ENCODE data around the gene GOPC. TPM values are rescaled to one million over a fixed set of nuclear protein-coding genes. Genes with fewer than 3 reads are reported as not detected.

GOPC gene
- total RNA-seq, 2 donors from 2014 or later = 20.8 to 24.7 TPM

DNA sequence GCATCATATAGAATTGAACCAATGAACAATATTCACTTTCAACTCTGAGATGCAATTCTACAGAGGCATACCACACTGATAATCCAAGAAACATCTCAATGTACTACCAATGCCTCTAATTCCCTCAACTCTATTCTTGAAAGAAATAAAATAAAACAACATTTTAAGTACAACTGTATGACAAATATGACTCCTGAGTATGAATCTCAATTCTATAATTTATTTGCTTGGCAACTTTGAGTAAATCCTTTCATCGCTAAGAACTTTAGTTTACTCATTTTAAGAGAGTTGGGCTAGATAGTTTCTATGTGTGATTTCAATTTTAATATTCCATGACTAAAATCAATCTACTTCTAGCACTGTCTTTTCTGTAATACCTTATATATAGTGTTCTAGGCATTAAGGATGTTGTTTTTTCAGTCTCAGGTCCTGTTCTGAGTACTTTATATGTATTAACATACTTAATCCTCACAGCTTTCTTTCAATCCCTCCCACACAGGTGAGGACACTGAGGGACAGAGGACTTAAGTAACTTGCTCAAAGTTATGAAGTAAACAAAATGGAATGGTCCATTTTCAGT is 33.4 kb downstream of the GOPC start:
- TF ChIP-seq, protein P1, sequence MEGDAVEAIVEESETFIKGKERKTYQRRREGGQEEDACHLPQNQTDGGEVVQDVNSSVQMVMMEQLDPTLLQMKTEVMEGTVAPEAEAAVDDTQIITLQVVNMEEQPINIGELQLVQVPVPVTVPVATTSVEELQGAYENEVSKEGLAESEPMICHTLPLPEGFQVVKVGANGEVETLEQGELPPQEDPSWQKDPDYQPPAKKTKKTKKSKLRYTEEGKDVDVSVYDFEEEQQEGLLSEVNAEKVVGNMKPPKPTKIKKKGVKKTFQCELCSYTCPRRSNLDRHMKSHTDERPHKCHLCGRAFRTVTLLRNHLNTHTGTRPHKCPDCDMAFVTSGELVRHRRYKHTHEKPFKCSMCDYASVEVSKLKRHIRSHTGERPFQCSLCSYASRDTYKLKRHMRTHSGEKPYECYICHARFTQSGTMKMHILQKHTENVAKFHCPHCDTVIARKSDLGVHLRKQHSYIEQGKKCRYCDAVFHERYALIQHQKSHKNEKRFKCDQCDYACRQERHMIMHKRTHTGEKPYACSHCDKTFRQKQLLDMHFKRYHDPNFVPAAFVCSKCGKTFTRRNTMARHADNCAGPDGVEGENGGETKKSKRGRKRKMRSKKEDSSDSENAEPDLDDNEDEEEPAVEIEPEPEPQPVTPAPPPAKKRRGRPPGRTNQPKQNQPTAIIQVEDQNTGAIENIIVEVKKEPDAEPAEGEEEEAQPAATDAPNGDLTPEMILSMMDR (IDR thresholded peaks at IDR 0.05) = no peak
- peaks cover 40% of the 10 kb centered on the region for H3K36me3 ChIP-seq
- no peaks in the 10 kb centered on the region for H3K4me1 ChIP-seq
- DNase-seq (ENCODE audit: low spot score) = no peak
- no peak overlapping the region for H3K27ac ChIP-seq
- no peak overlapping the region for H3K4me3 ChIP-seq
- no peaks in the 10 kb centered on the region for H3K27me3 ChIP-seq
- H3K9me3 ChIP-seq = no peaks in the 10 kb centered on the region

DNA sequence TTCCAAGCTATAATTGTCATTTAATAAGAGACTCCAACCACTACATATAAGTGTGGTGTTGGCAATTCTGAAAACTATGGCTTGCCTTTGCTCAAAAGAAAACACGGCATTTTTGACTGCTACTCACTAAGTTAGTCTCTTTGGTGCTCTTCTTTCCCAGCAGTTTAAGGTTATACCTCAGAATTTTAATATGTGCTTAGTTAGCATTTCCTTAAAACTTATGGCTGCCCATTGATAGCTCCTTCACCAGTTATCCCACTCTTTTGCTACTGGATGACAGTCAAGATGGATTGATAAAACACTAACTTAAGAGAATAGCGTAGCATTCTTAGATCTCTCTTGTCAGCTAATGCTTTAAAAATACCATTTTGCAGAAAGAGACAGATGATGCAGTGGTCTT is 34.1 kb downstream of the GOPC start:
- Histone ChIP-seq H3K36me3 (peaks cover 42% of the 10 kb centered on the region), H3K27ac (no peak overlapping the region), H3K4me1 (no peaks in the 10 kb centered on the region), H3K27me3 (no peaks in the 10 kb centered on the region), H3K4me3 (no peak overlapping the region), H3K9me3 (no peaks in the 10 kb centered on the region)
- no peak for DNase-seq (ENCODE audit: low spot score)
- TF ChIP-seq, protein P1 (IDR thresholded peaks at IDR 0.05) = no peak

DNA sequence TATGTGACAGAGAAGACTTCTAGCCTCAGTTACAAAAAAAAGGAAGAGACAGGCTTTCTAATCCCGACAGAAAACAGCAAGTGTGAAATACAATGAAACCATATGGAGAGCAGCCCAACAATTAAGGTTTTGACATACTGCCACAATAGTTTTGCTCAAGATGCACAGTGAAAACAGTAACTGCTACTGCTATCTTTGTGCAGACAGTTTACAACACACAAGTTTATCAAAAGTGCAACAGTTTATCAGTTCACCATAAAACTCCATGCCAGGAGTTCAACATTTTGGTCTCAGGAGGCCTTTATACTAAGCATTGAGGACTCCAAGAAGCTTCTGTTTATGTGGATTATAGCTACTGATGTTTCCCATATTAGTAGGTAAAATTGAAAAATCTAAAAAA is 37.6 kb downstream of the GOPC start:
- Histone ChIP-seq H3K9me3 (no peaks in the 10 kb centered on the region), H3K4me3 (no peak overlapping the region), H3K4me1 (no peaks in the 10 kb centered on the region), H3K27ac (no peak overlapping the region), H3K36me3 (peaks cover 50% of the 10 kb centered on the region), H3K27me3 (no peaks in the 10 kb centered on the region)
- DNase-seq (ENCODE audit: low spot score) = no peak
- TF ChIP-seq, protein P1 (IDR thresholded peaks at IDR 0.05) = no peak

DNA sequence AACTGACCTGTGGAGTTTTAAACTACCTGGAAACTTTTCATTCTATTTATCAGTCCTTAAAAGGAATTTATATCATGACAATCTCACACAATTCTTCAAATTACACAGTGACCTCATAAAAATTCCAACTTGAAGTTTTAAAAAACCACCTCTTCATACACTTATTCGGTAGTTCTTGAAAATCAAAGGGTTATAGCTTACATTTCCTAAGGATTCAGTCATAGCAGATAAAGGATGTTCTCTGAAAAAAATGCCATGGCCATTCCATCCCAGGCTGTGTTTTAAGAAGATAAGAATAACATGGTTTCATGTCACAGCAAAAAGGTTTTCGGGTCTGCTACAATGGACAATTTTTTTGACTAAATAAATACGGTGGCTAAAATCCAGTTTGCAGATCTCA is 41.2 kb downstream of the GOPC start:
- Histone ChIP-seq H3K27ac (no peak overlapping the region), H3K9me3 (no peaks in the 10 kb centered on the region), H3K36me3 (peaks cover 27% of the 10 kb centered on the region), H3K27me3 (no peaks in the 10 kb centered on the region), H3K4me1 (peaks cover 0 to 2% of the 10 kb centered on the region in 2 donors), H3K4me3 (no peak overlapping the region)
- TF ChIP-seq, protein P1 (IDR thresholded peaks at IDR 0.05) = no peak
- DNase-seq (ENCODE audit: low spot score) = no peak

DNA sequence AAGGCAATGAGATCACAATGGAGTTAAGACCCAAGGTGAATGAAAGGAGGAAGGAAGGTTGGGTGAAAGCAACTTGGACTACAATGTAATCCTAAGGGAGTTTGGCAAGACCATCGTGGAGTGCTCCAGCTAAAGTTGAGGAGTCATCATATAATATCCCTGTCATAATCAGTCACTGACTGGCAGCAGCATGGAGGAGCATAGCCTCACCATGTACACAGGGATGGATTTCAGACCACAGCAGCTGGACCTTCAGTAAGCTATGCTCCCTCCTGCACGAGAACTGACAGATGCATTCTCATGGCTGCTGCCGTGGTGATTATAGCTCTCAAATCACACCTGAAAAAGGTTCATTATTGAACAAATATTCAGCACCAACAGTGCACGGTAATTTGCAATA is 43.0 kb downstream of the GOPC start:
- Histone ChIP-seq H3K4me3 (no peak overlapping the region), H3K36me3 (peaks cover 15% of the 10 kb centered on the region)
- TF ChIP-seq, protein P1 (IDR thresholded peaks at IDR 0.05) = no peak

DNA sequence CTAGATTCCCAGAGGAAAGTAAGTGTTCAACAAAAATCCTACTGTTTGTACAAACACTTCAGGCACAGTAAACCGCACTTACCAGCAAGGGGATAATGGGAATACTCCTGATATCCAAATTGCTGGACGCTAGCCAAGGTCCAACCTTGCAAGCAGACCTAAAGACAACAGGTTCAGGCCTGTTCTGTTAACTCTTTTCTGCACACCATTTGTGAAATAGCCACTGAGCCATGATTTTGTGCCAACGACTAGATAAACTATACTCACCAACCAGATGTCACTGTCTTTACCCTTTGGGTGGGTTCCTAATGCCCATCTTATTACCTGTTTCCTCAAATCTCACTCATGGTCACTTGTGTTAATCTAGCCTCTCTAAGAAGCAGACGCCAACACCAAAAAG is 43.5 kb downstream of the GOPC start:
- Histone ChIP-seq H3K27me3 (no peaks in the 10 kb centered on the region), H3K27ac (no peak overlapping the region), H3K4me3 (no peak overlapping the region), H3K4me1 (peaks cover 0 to 3% of the 10 kb centered on the region in 2 donors), H3K36me3 (peaks cover 15% of the 10 kb centered on the region), H3K9me3 (no peaks in the 10 kb centered on the region)
- DNase-seq (ENCODE audit: low spot score) = no peak
- TF ChIP-seq, protein P1 (IDR thresholded peaks at IDR 0.05) = no peak

More for the DNA sequence above, 43.0 kb downstream of the GOPC start:
- no peaks in the 10 kb centered on the region for H3K9me3 ChIP-seq
- H3K4me1 ChIP-seq = peaks cover 0 to 3% of the 10 kb centered on the region in 2 donors
- H3K27me3 ChIP-seq = no peaks in the 10 kb centered on the region
- H3K27ac ChIP-seq = no peak overlapping the region
- DNase-seq (ENCODE audit: low spot score) = no peak

All from right atrium auricular region (tissue), 2 donors.